Natural killer cell (primary cell): ENCODE measurements around the gene PAK5. TPM values are rescaled to one million over a fixed set of nuclear protein-coding genes. Genes with fewer than 3 reads are reported as not detected.

ENCODE experiments used
- ATAC-seq, 3 donors: fragments of 150-1000 bp in 2 of 3; fragments of 200-7000 bp in 1 of 3; cut with Tn5 transposase; 1 replicate in 1 of 3; 2 replicates in 2 of 3; pipeline ENCODE4 v1.10.0; 2021; ENCODE audit warnings: mild to moderate bottlenecking in 2 of 3, moderate library complexity in 2 of 3
- DNase-seq, 2 donors: peaks; one replicate each; pipeline versions ENCODE4 v3.0.0 to v3.0.0-alpha.2; 2013 to 2021; ENCODE audit warnings: mixed read lengths in 1 of 2
- H3K27ac ChIP-seq: one replicate; pipeline ENCODE4 v1.5.1; 2013; ENCODE audit warnings: mild to moderate bottlenecking, low read length
- H3K27me3 ChIP-seq: one replicate; pipeline ENCODE4 v1.6.1; 2013; ENCODE audit warnings: low read length; ENCODE audit not compliant: control insufficient read depth, insufficient read depth
- H3K36me3 ChIP-seq: one replicate; pipeline ENCODE4 v1.6.1; 2013; ENCODE audit warnings: low read length; ENCODE audit not compliant: control insufficient read depth, insufficient read depth
- H3K4me1 ChIP-seq: one replicate; pipeline ENCODE4 v1.6.1; 2013; ENCODE audit warnings: low read length; ENCODE audit not compliant: control insufficient read depth, insufficient read depth
- H3K4me3 ChIP-seq: one replicate; pipeline ENCODE4 v1.5.1; 2013; ENCODE audit warnings: low read length
- H3K9me3 ChIP-seq: one replicate; pipeline ENCODE4 v1.6.1; 2013; ENCODE audit warnings: low read length; ENCODE audit not compliant: control insufficient read depth, insufficient read depth
- H3K27ac Mint-ChIP-seq, 2 donors: one replicate each; pipeline ENCODE4 v1.8.0; 2022; ENCODE audit warnings: mild to moderate bottlenecking in 2 of 2, mixed read lengths in 2 of 2, moderate library complexity in 1 of 2
- H3K27me3 Mint-ChIP-seq, 2 donors: one replicate each; pipeline ENCODE4 v1.8.0; 2022; ENCODE audit warnings: low read depth in 2 of 2, mixed read lengths in 2 of 2
- H3K36me3 Mint-ChIP-seq: one replicate; pipeline ENCODE4 v1.8.0; 2022; ENCODE audit warnings: mixed read lengths
- H3K4me1 Mint-ChIP-seq, 2 donors: one replicate each; pipeline ENCODE4 v1.8.0; 2022; ENCODE audit warnings: mixed read lengths in 2 of 2
- H3K4me3 Mint-ChIP-seq: one replicate; pipeline ENCODE4 v1.8.0; 2022; ENCODE audit warnings: mild to moderate bottlenecking, moderate library complexity, mixed read lengths
- H3K9me3 Mint-ChIP-seq, 2 donors: one replicate each; pipeline ENCODE4 v1.8.0; 2022; ENCODE audit warnings: mixed read lengths in 2 of 2
- CTCF ChIP-seq: fragments of 200-600 bp; IDR thresholded peaks from one replicate; pipeline ENCODE4 v1.8.0; 2022; ENCODE audit warnings: antibody characterized with exemption
- WGBS: methylation state at CpG from one replicate; pipeline ENCODE4 v1.1.7; 2013; ENCODE audit warnings: missing lambda C conversion rate; ENCODE audit not compliant: insufficient coverage; 5-methylcytosine and 5-hydroxymethylcytosine counted together
- intact Hi-C: fragments of 100-400 bp; cut with micrococcal nuclease; formaldehyde crosslinking; loops from one replicate; pipeline ENCODE4 v1.14.2; 2022
- total RNA-seq, 4 donors: library from RNA; stranded (reverse); fragments of 120-200 nt in 1 of 4; gene quantifications; one replicate each; pipeline versions ENCODE4 v1.2.3 to v1.2.4, GENCODE V29; 2013 to 2022

Gene PAK5
- total RNA-seq, 3 donors from 2014 or later (not counting 1 experiment from before 2014, with no cell fraction given), result not detected

DNA sequence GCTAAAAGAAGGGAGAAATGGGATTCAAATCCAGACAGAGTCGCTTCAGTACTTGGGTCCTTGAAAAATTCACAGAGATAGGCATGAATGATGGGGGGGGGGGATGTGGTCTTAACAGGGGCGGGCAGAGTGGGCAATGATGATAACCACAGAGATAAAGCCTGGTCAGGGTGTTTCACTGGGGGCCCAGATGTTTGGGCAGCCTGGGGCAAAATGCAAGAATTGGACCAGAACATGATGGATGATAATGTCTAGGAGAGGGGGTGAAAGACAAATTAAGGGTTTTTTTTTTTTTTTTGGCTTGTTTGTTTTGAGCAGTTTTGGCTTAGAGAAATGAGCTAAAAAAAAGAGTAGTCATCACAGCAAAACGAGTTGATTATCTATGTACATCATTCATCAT lies 267.1 kb downstream of the PAK5 start:
- DNase-seq (no peak), ATAC-seq (no peak)
- Mint-ChIP-seq H3K27ac (no peak overlapping the region), H3K9me3 (peaks cover 0 to 2% of the 10 kb centered on the region in 2 donors), H3K36me3 (no peaks in the 10 kb centered on the region), H3K27me3 (peaks cover 6 to 23% of the 10 kb centered on the region in 2 donors), H3K4me1 (no peaks in the 10 kb centered on the region), H3K4me3 (no peak overlapping the region)
- H3K36me3 ChIP-seq, result no peaks in the 10 kb centered on the region
- H3K27ac ChIP-seq, result no peak overlapping the region
- no peaks in the 10 kb centered on the region for H3K4me1 ChIP-seq
- no peak for TF ChIP-seq CTCF
- H3K27me3 ChIP-seq, result no peaks in the 10 kb centered on the region
- no peak overlapping the region for H3K4me3 ChIP-seq
- intact Hi-C loops, result no loop called here
- no peaks in the 10 kb centered on the region for H3K9me3 ChIP-seq
- 56% methylated on average over 3 of the region's 3 CpGs for WGBS

GRCh38 chr20:9570612-9571011 lies 268.3 kb downstream of the PAK5 start:
- H3K4me3 Mint-ChIP-seq, result no peak overlapping the region
- ATAC-seq (no peak), DNase-seq (no peak)
- H3K4me1 ChIP-seq, result no peaks in the 10 kb centered on the region
- no peaks in the 10 kb centered on the region for H3K36me3 ChIP-seq
- WGBS, result 100% methylated on average over 1 of the region's 2 CpGs
- intact Hi-C loops, result no loop called here
- no peaks in the 10 kb centered on the region for H3K36me3 Mint-ChIP-seq
- H3K9me3 ChIP-seq, result no peaks in the 10 kb centered on the region
- no peaks in the 10 kb centered on the region for H3K4me1 Mint-ChIP-seq
- H3K4me3 ChIP-seq, result no peak overlapping the region
- H3K27me3 Mint-ChIP-seq, result peaks cover 6 to 28% of the 10 kb centered on the region in 2 donors
- peaks cover 0 to 2% of the 10 kb centered on the region in 2 donors for H3K9me3 Mint-ChIP-seq
- no peak for TF ChIP-seq CTCF
- no peaks in the 10 kb centered on the region for H3K27me3 ChIP-seq
- H3K27ac ChIP-seq, result no peak overlapping the region
- H3K27ac Mint-ChIP-seq, result no peak overlapping the region

DNA sequence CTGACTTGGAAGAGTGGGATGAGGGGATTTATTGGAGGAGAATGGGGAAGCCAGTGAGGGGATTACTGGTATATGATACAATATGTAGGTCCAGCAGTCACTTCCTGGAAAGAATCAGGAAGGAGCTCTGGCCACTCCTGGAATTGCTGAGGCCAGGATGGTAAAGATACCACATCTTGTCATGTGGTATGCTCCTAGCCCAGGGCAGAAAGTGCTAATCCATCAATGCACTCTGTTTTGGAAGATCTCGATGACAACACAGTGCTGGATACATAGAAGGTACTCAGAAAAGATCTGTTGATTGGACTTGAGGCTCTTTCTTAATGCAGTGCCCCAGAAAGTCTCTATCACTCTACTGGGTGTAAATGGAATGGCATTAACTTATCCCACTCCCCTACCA lies 271.9 kb downstream of the PAK5 start:
- Mint-ChIP-seq H3K4me1 (no peaks in the 10 kb centered on the region), H3K27me3 (peaks cover 4 to 13% of the 10 kb centered on the region in 2 donors), H3K9me3 (no peaks in the 10 kb centered on the region), H3K27ac (no peak overlapping the region), H3K4me3 (no peak overlapping the region), H3K36me3 (no peaks in the 10 kb centered on the region)
- Histone ChIP-seq H3K9me3 (no peaks in the 10 kb centered on the region), H3K36me3 (no peaks in the 10 kb centered on the region), H3K4me3 (no peak overlapping the region), H3K27ac (no peak overlapping the region), H3K27me3 (no peaks in the 10 kb centered on the region), H3K4me1 (no peaks in the 10 kb centered on the region)
- ATAC-seq, result no peak
- TF ChIP-seq CTCF, result no peak
- 83% methylated on average over 1 of the region's 1 CpG for WGBS
- no peak for DNase-seq
- intact Hi-C loops, result no loop called here

DNA sequence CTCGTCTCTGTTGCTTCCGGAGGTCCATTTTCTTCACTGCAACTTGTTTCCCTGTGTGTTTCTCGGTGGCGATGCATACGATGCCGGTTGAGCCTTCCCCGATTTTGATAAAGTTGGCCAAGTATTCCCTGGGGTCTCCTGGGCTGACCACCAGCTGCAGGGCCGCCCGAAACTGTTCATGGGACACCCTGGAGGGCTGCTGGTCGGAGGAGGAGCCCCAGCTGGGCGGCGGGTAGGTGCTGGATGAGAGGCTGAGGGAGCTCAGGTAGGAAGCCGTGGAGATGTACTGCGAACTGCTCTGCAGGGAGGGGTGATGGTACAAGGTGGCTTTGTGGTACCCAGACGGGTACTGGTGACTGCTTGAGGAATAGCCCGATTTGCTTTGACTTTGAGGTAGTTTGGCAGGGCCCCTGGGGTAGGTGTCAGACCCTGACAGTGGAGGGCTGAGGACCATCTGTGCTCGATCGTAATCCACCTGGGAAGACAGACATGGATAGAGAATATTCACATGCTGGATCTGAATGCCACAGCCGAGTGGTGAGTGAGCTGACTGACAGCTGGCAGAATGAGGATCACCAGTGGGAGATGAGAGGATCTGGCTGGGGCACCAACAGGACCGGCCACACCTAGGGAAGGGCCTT lies 272.8 kb downstream of the PAK5 start:
- H3K36me3 ChIP-seq, result no peaks in the 10 kb centered on the region
- intact Hi-C loops, result no loop called here
- Mint-ChIP-seq H3K27me3 (peaks cover 0 to 5% of the 10 kb centered on the region in 2 donors), H3K36me3 (no peaks in the 10 kb centered on the region), H3K4me3 (no peak overlapping the region), H3K9me3 (no peaks in the 10 kb centered on the region), H3K27ac (no peak overlapping the region), H3K4me1 (no peaks in the 10 kb centered on the region)
- no peak overlapping the region for H3K4me3 ChIP-seq
- TF ChIP-seq CTCF, result no peak
- DNase-seq (no peak), ATAC-seq (no peak)
- WGBS, result 86% methylated on average over 20 of the region's 20 CpGs
- no peaks in the 10 kb centered on the region for H3K4me1 ChIP-seq
- H3K27me3 ChIP-seq, result no peaks in the 10 kb centered on the region
- no peak overlapping the region for H3K27ac ChIP-seq
- no peaks in the 10 kb centered on the region for H3K9me3 ChIP-seq
